Endodermal cell (in vitro differentiated cells): ENCODE results near the gene PLEKHM2. TPM values are rescaled to one million over a fixed set of nuclear protein-coding genes. Genes with fewer than 3 reads are reported as not detected.

Experiments used
- DNase-seq: peaks from one replicate; pipeline ENCODE4 v3.0.0-alpha.2; 2017
- H3K27ac ChIP-seq: 2 replicates; pipeline ENCODE4 v1.5.1; 2013; ENCODE audit warnings: mild to moderate bottlenecking, low read depth, low read length, moderate library complexity
- H3K27me3 ChIP-seq: 2 replicates; pipeline ENCODE4 v1.6.1; 2013; ENCODE audit warnings: mild to moderate bottlenecking, low read length, moderate library complexity; ENCODE audit not compliant: insufficient read depth, control insufficient read depth, poor library complexity, severe bottlenecking
- H3K36me3 ChIP-seq: 2 replicates; pipeline ENCODE4 v1.7.0; 2013; ENCODE audit warnings: mild to moderate bottlenecking, low read length, moderate library complexity; ENCODE audit not compliant: control insufficient read depth, insufficient read depth
- H3K4me1 ChIP-seq: one replicate; pipeline ENCODE4 v1.7.0; 2013; ENCODE audit warnings: low read length; ENCODE audit not compliant: control insufficient read depth, insufficient read depth
- H3K4me3 ChIP-seq: 2 replicates; pipeline ENCODE4 v1.5.1; 2013; ENCODE audit warnings: mild to moderate bottlenecking, low read length, moderate library complexity
- H3K9ac ChIP-seq: 2 replicates; pipeline ENCODE4 v1.6.1; 2013; ENCODE audit warnings: mild to moderate bottlenecking, low read length, moderate library complexity; ENCODE audit not compliant: poor library complexity, severe bottlenecking; ENCODE audit errors: extremely low read depth
- H3K9me3 ChIP-seq: 2 replicates; pipeline ENCODE4 v1.6.1; 2013; ENCODE audit warnings: mild to moderate bottlenecking, low read length, moderate library complexity; ENCODE audit not compliant: control insufficient read depth
- H3K27ac Mint-ChIP-seq: 2 replicates; pipeline ENCODE4 v1.8.0; 2020; ENCODE audit warnings: mixed read lengths
- H3K27me3 Mint-ChIP-seq: 2 replicates; pipeline ENCODE4 v1.8.0; 2021; ENCODE audit warnings: mild to moderate bottlenecking, mixed read lengths; ENCODE audit not compliant: insufficient read depth
- H3K36me3 Mint-ChIP-seq: 2 replicates; pipeline ENCODE4 v1.8.0; 2020; ENCODE audit warnings: low read depth, mixed read lengths
- H3K4me1 Mint-ChIP-seq: 2 replicates; pipeline ENCODE4 v1.8.0; 2020; ENCODE audit warnings: mixed read lengths
- H3K4me3 Mint-ChIP-seq: 2 replicates; pipeline ENCODE4 v1.8.0; 2020; ENCODE audit warnings: mild to moderate bottlenecking, moderate library complexity, mixed read lengths
- H3K9me3 Mint-ChIP-seq: 2 replicates; pipeline ENCODE4 v1.8.0; 2020; ENCODE audit warnings: mild to moderate bottlenecking, mixed read lengths
- CTCF ChIP-seq: fragments of 200-600 bp; sonication (generic); conservative IDR thresholded peaks from 2 replicates; pipeline ENCODE4 v1.5.0; 2021; ENCODE audit warnings: antibody characterized with exemption, mild to moderate bottlenecking
- WGBS, 2 experiments: methylation state at CpG; one replicate each; pipeline versions ENCODE4 v1.1.5 to v1.1.7; 2013; ENCODE audit warnings: missing lambda C conversion rate in 2 of 2, mixed read lengths in 1 of 2; ENCODE audit not compliant: insufficient coverage in 1 of 2, insufficient read length in 1 of 2; 5-methylcytosine and 5-hydroxymethylcytosine counted together
- total RNA-seq, 2 donors: library from RNA; stranded (reverse); fragmentation: NEBNext Ultra II Directional in 1 of 2; extraction: Animal tissue kit (Norgen Biotek cat#: 25700) in 1 of 2; gene quantifications; 2 replicates in 1 of 2; 3 replicates in 1 of 2; pipeline ENCODE4 v1.2.1, GENCODE V29; 2021

The PLEKHM2 gene
- total RNA-seq, 2 donors from 2014 or later: 46.9 to 50.4 TPM

- TF ChIP-seq CTCF: no peak
- no peaks in the 10 kb centered on the region for H3K9me3 ChIP-seq
- H3K4me3 ChIP-seq: no peak overlapping the region
- peaks cover 26% of the 10 kb centered on the region for H3K4me1 Mint-ChIP-seq
- no peak overlapping the region for H3K4me3 Mint-ChIP-seq
- DNase-seq: no peak
- H3K4me1 ChIP-seq: peaks cover 6% of the 10 kb centered on the region
- no peak overlapping the region for H3K27ac ChIP-seq
- H3K27ac Mint-ChIP-seq: no peak overlapping the region
- no peaks in the 10 kb centered on the region for H3K9me3 Mint-ChIP-seq
- H3K27me3 Mint-ChIP-seq: no peaks in the 10 kb centered on the region
- H3K9ac ChIP-seq: no peak overlapping the region
- 92 to 97% methylated on average over 12 to 15 of the region's 15 CpGs for WGBS, 2 experiments
- H3K36me3 ChIP-seq: peaks cover 70% of the 10 kb centered on the region
- H3K36me3 Mint-ChIP-seq: peaks cover 39% of the 10 kb centered on the region
- H3K27me3 ChIP-seq: no peaks in the 10 kb centered on the region
Measured at GRCh38 chr1:15764890-15765289, 80.8 kb downstream of the PLEKHM2 start.

GRCh38 chr1:15765495-15766194 lies 81.5 kb downstream of the PLEKHM2 start:
- H3K36me3 Mint-ChIP-seq: peaks cover 46% of the 10 kb centered on the region
- H3K4me3 Mint-ChIP-seq: no peak overlapping the region
- H3K9me3 Mint-ChIP-seq: no peaks in the 10 kb centered on the region
- H3K27me3 Mint-ChIP-seq: no peaks in the 10 kb centered on the region
- H3K27ac ChIP-seq: no peak overlapping the region
- peaks cover 6% of the 10 kb centered on the region for H3K4me1 ChIP-seq
- no peak for TF ChIP-seq CTCF
- H3K27ac Mint-ChIP-seq: no peak overlapping the region
- no peak for DNase-seq
- no peaks in the 10 kb centered on the region for H3K9me3 ChIP-seq
- no peak overlapping the region for H3K9ac ChIP-seq
- peaks cover 78% of the 10 kb centered on the region for H3K36me3 ChIP-seq
- no peak overlapping the region for H3K4me3 ChIP-seq
- WGBS, 2 experiments: 94 to 95% methylated on average over 13 to 20 of the region's 20 CpGs
- peaks cover 24% of the 10 kb centered on the region for H3K4me1 Mint-ChIP-seq
- no peaks in the 10 kb centered on the region for H3K27me3 ChIP-seq

- H3K36me3 ChIP-seq: peaks cover 78% of the 10 kb centered on the region
- no peak overlapping the region for H3K4me3 Mint-ChIP-seq
Measured at GRCh38 chr1:15767941-15768340, 83.8 kb downstream of the PLEKHM2 start.

More at GRCh38 chr1:15767941-15768340, 83.8 kb downstream of the PLEKHM2 start:
- Mint-ChIP-seq H3K9me3 (no peaks in the 10 kb centered on the region), H3K27me3 (no peaks in the 10 kb centered on the region), H3K4me1 (peaks cover 6% of the 10 kb centered on the region), H3K27ac (no peak overlapping the region), H3K36me3 (peaks cover 56% of the 10 kb centered on the region)
- Histone ChIP-seq H3K27me3 (no peaks in the 10 kb centered on the region), H3K27ac (no peak overlapping the region), H3K4me1 (no peaks in the 10 kb centered on the region), H3K4me3 (no peak overlapping the region), H3K9ac (no peak overlapping the region), H3K9me3 (no peaks in the 10 kb centered on the region)
- WGBS, 2 experiments: 96 to 97% methylated on average over 5 of the region's 5 CpGs
- no peak for TF ChIP-seq CTCF
- no peak for DNase-seq
